ENCODE data around the gene EAF1.
A peak's percentile ranks its signal among the peaks of the same experiment; 100 is the strongest.

The EAF1 gene

DNA sequence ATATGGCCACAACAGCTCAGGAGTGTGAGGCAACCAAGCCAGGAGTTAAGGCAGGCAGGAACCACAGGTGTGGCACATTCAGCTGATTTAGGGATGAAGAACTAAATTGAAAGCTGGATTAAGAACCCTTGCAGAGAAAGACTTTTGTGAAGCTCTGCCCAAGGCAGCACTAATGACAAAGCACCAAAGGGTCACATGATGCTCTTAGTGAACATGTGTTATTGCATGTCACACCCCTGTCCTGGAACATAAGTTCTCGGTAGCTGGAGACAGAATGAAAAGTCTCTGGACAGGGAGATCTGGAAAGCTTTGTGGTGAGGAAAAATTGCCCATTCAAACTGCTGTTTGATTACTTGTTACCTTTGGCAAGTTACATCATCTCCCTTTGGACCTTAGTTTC, 3.2 kb downstream of the EAF1 start:
- H3K27ac Mint-ChIP-seq, result no peak overlapping the region
- peaks cover 41% of the 10 kb centered on the region for H3K36me3 Mint-ChIP-seq (ENCODE audit: low read depth)
- no peak for ATAC-seq
- DNase-seq, result no peak
- H3K27me3 Mint-ChIP-seq, result no peaks in the 10 kb centered on the region
- no peaks in the 10 kb centered on the region for H3K9me3 Mint-ChIP-seq
- peaks cover 39% of the 10 kb centered on the region for H3K4me1 Mint-ChIP-seq
- no peak overlapping the region for H3K4me3 Mint-ChIP-seq

DNA sequence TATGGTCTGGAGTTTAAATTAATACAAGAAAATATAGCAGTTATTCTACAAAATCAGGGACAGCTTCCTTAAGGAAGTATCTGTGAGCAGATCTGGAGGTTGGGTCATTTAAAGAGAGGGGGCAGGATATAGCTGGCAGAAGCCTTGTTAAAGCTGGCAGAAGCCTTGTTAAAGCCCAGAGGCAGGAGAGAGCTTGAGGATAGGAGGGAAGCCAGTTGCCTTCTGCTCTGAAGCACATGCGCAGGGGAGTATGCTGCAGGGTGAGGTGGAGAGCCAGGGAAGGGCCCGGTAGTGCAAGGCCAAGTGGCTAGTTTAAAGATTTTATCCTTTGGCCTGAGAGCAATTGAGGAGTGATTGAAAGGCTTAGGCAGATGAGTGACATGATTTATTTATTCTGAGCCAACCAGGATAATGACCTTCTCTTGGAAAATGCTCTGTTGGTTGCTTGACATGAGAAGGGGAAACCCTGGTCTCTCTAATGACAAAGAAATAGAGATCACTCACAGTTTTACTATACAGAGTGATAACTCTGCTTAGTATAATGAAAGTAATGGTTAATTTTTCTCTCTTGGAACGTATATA, 3.9 kb downstream of the EAF1 start:
- H3K36me3 Mint-ChIP-seq (ENCODE audit: low read depth), result peaks cover 43% of the 10 kb centered on the region

DNA sequence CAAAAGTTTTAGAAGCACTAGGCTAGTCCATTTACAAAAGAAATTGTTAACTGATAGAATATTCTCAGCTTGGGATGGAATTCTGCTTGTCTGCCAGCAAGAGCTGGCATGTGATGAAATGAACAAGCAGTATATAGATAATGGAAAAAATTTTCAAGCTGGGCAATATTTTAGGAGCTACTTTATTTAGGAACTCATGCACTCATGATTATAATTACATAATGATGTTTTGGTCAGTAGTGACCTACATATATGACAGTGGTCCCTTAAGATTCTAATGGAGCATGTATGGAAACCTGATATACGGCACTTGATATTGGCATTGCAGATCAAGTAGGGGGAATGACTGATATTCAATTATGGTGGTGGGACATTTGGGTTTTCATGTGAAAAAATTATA, 6.1 kb downstream of the EAF1 start:
- H3K4me1 Mint-ChIP-seq, result peaks cover 22% of the 10 kb centered on the region
- ATAC-seq, result no peak
- no peak overlapping the region for H3K27ac Mint-ChIP-seq
- H3K4me3 Mint-ChIP-seq, result no peak overlapping the region
- H3K27me3 Mint-ChIP-seq, result no peaks in the 10 kb centered on the region
- H3K36me3 Mint-ChIP-seq (ENCODE audit: low read depth), result peaks cover 55% of the 10 kb centered on the region
- no peak for DNase-seq
- H3K9me3 Mint-ChIP-seq, result no peaks in the 10 kb centered on the region

More for the DNA sequence above, 3.9 kb downstream of the EAF1 start:
- H3K9me3 Mint-ChIP-seq, result no peaks in the 10 kb centered on the region
- no peaks in the 10 kb centered on the region for H3K27me3 Mint-ChIP-seq
- ATAC-seq (no peak), DNase-seq (no peak)
- H3K4me3 Mint-ChIP-seq, result no peak overlapping the region
- no peak overlapping the region for H3K27ac Mint-ChIP-seq
- peaks cover 31% of the 10 kb centered on the region for H3K4me1 Mint-ChIP-seq

GRCh38 chr3:15434756-15435155, 7.4 kb downstream of the EAF1 start:
- peaks cover 63% of the 10 kb centered on the region for H3K36me3 Mint-ChIP-seq (ENCODE audit: low read depth)
- DNase-seq (no peak), ATAC-seq (no peak)
- peaks cover 20% of the 10 kb centered on the region for H3K4me1 Mint-ChIP-seq
- H3K9me3 Mint-ChIP-seq, result no peaks in the 10 kb centered on the region
- no peaks in the 10 kb centered on the region for H3K27me3 Mint-ChIP-seq
- no peak overlapping the region for H3K27ac Mint-ChIP-seq
- no peak overlapping the region for H3K4me3 Mint-ChIP-seq

GRCh38 chr3:15436246-15436645, 8.8 kb downstream of the EAF1 start:
- H3K4me3 Mint-ChIP-seq, result no peak overlapping the region
- DNase-seq (no peak), ATAC-seq (no peak)
- no peaks in the 10 kb centered on the region for H3K9me3 Mint-ChIP-seq
- H3K36me3 Mint-ChIP-seq (ENCODE audit: low read depth), result peaks cover 72% of the 10 kb centered on the region
- peaks cover 19% of the 10 kb centered on the region for H3K4me1 Mint-ChIP-seq
- no peaks in the 10 kb centered on the region for H3K27me3 Mint-ChIP-seq
- H3K27ac Mint-ChIP-seq, result no peak overlapping the region

DNA sequence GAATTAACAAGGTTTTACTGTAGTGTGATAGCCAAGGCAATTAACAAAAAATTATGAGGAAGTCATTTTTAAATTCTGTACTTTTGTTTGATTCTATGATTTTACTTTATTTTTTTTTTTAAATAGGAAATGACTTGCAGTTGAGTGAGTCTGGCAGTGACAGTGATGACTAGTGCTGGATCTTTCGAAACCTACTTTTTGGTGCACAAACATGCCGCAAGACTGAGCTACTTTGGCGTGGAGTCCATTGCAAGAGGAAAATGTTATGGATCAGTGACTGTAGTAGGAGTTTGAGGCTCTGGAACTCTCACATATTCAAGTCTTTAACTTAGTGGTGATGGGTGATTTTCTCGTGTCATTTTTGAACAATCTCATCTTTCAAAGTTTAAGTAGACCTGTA, 11.6 kb downstream of the EAF1 start:
- H3K27me3 Mint-ChIP-seq, result no peaks in the 10 kb centered on the region
- DNase-seq (no peak), ATAC-seq (no peak)
- H3K27ac Mint-ChIP-seq, result peak overlapping the region; percentile 36
- no peak overlapping the region for H3K4me3 Mint-ChIP-seq
- H3K4me1 Mint-ChIP-seq, result peaks cover 21% of the 10 kb centered on the region
- peaks cover 68% of the 10 kb centered on the region for H3K36me3 Mint-ChIP-seq (ENCODE audit: low read depth)
- H3K9me3 Mint-ChIP-seq, result no peaks in the 10 kb centered on the region

- DNase-seq (no peak), ATAC-seq (no peak)
- H3K4me3 Mint-ChIP-seq, result no peak overlapping the region
- H3K9me3 Mint-ChIP-seq, result no peaks in the 10 kb centered on the region
- peaks cover 21% of the 10 kb centered on the region for H3K4me1 Mint-ChIP-seq
- peaks cover 64% of the 10 kb centered on the region for H3K36me3 Mint-ChIP-seq (ENCODE audit: low read depth)
- no peaks in the 10 kb centered on the region for H3K27me3 Mint-ChIP-seq
- no peak overlapping the region for H3K27ac Mint-ChIP-seq
Observed at GRCh38 chr3:15439476-15439875, 12.1 kb downstream of the EAF1 start.

GRCh38 chr3:15440891-15441290, 13.5 kb downstream of the EAF1 start:
- Mint-ChIP-seq H3K27ac (peak overlapping the region; percentile 52), H3K27me3 (no peaks in the 10 kb centered on the region), H3K9me3 (no peaks in the 10 kb centered on the region), H3K36me3 (ENCODE audit: low read depth) (peaks cover 59% of the 10 kb centered on the region), H3K4me1 (peaks cover 21% of the 10 kb centered on the region), H3K4me3 (no peak overlapping the region)
- DNase-seq, result no peak
- ATAC-seq, result no peak

DNA sequence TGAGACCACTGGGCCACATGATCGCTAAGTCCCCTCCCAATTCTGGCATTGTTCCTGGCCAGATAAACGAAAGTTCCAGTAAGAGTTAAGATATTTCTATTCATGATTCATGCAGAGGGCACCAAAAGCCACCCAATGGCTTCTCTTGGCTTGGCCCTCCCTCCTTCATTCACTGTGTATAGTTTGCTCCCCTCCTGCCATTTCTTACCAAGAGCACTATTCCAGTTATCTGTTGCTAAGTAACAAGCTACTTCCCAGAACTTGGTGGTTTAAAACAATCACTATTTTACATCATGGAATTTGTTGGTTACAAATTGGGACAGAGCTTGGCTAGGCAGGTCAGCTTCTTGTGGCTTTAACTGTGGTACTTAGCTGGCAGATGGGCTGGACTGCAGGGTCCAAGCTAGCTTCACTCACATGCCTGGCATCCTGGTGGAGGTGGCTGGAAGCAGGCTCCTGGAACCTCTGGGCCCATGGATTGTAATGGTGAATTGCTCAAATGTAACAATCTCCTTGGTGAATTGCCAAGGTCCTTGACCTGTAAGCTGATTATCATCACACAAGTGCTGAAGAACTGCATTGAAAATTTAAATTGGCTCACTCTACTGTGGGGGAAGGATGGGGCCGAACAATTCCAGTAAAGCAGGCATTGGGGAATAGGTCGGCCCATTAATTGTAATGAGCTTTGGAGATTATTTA, 16.6 kb downstream of the EAF1 start:
- H3K4me1 Mint-ChIP-seq, result peaks cover 18% of the 10 kb centered on the region
- no peak overlapping the region for H3K4me3 Mint-ChIP-seq
- no peak overlapping the region for H3K27ac Mint-ChIP-seq
- H3K36me3 Mint-ChIP-seq (ENCODE audit: low read depth), result peaks cover 37% of the 10 kb centered on the region
- ATAC-seq (no peak), DNase-seq (no peak)
- no peaks in the 10 kb centered on the region for H3K27me3 Mint-ChIP-seq
- H3K9me3 Mint-ChIP-seq, result no peaks in the 10 kb centered on the region

DNA sequence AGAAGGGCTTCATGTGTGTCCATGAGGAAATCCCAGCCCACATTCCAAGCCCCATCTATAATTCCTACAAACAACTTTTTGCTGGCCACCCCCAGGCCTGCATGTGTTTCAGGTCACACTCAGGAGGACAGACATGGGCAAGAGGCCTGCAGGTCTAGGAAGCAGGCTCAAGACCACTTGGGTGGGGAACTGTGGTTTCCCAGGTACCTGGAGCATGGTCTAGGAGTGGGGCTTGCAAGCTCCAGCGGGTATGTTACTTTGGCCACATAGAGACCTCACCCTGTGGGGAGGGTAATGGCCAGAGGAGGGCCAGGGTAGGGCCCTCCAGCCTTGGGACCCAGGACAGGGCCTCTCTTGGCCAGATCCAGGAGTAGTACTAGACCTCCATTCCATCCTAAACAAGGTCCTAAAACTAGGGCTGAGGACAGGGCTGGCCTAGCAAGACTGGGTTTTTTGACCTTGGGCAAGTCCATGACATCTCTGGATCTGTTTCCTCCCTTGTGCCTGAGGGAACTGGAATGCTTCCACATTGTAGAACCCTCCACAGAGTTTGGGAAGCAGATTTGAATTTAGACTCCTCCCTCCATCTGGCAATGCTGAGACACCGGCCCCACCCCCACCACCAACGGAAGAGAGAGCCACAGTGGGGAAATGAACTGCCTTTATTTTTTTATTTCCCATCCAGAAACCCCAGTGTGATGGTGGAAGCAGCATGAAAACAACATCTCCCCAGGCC, 22.3 kb downstream of the EAF1 start:
- H3K9me3 Mint-ChIP-seq, result no peaks in the 10 kb centered on the region
- no peak overlapping the region for H3K27ac Mint-ChIP-seq
- H3K4me1 Mint-ChIP-seq, result no peaks in the 10 kb centered on the region
- no peak overlapping the region for H3K4me3 Mint-ChIP-seq
- DNase-seq (no peak), ATAC-seq (no peak)
- peaks cover 5% of the 10 kb centered on the region for H3K36me3 Mint-ChIP-seq (ENCODE audit: low read depth)
- H3K27me3 Mint-ChIP-seq, result no peaks in the 10 kb centered on the region

DNA sequence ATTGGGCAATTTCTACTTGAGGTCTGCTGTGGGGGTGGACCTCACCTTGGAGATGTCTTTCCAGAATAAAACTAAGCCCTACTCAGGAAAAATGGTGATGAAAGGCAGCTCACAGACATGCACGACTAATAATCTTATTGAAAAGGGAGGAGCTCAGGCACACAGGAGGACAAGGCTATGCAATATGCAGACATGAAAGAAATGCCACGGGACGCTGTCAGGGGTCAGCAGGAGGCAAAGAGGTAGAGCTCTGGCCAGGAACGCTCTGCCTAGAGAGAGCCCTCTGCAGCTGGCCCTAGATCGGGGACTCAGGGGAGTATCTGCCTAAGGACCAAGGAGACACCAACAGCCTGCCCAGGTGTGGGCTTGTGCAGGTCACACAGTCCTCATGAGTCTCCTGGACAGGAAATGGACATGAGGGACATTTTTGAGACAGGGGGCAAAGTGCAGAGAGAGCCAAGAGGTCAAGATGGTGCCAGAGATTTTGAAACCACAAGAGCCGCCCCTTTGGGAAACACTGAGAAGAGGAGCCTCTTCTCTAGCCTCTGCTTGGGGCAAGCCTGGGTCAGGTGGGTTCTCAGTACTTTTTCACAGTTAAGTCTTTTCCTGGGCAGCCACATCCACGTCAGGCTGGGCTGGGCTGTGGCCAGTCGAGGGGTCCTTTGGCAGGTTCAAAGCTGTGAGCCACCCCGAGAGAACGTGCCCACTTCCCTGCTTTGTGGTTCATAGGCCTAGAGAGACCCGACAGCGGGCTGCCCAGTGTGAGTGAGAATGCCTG, 23.2 kb downstream of the EAF1 start:
- no peak overlapping the region for H3K27ac Mint-ChIP-seq
- H3K4me3 Mint-ChIP-seq, result no peak overlapping the region
- DNase-seq, result no peak
- no peak for ATAC-seq
- peaks cover 5% of the 10 kb centered on the region for H3K36me3 Mint-ChIP-seq (ENCODE audit: low read depth)
- no peaks in the 10 kb centered on the region for H3K27me3 Mint-ChIP-seq
- H3K4me1 Mint-ChIP-seq, result no peaks in the 10 kb centered on the region
- no peaks in the 10 kb centered on the region for H3K9me3 Mint-ChIP-seq

DNA sequence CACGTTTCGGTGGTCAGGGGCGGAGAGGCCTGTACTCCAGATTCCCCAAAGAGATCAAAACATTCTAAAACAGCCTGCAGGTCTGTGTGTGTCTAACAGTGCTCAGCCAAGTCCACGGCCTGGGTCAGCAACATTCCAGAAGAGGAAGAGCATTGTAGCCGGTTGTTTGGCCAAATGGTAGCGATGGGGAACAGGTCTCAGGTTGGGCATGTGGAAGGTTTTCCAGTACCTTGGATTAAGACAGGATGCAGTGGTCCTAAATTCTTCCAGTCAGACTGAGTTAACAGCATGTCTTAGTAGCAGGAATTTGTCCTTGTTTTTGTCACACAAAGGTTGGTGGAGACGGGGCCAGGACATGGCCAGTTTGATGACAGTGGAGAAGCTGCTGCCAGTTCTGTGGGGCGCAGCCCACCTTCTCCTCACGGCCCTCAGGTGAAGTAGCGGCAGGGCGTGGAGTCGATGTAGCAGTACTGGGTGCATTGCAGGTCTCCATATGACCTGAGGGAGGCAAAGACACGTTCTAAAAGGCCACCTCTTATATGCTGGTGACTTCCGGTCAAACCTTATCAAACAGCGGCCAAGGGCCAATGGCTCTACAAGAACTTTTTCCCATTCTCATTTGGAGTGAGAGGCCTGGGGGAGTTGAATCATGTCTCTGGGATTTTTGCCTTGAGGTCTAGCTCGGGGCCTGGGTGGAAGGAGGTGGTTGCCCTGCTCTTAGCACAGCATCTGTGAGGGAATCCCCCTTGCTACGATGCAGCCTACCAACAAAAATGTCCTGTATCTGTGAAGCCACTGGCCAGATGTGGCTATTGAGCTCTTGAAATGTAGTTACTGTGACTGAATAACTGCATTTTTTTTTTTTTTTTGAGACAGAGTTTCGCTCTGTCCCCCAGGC, 24.1 kb downstream of the EAF1 start:
- no peak for DNase-seq
- H3K36me3 Mint-ChIP-seq (ENCODE audit: low read depth), result peaks cover 4% of the 10 kb centered on the region
- no peaks in the 10 kb centered on the region for H3K4me1 Mint-ChIP-seq
- H3K27ac Mint-ChIP-seq, result no peak overlapping the region
- H3K4me3 Mint-ChIP-seq, result no peak overlapping the region
- H3K9me3 Mint-ChIP-seq, result no peaks in the 10 kb centered on the region
- ATAC-seq, result no peak
- no peaks in the 10 kb centered on the region for H3K27me3 Mint-ChIP-seq

GRCh38 chr3:15452156-15452555, 24.8 kb downstream of the EAF1 start:
- no peaks in the 10 kb centered on the region for H3K27me3 Mint-ChIP-seq
- H3K4me3 Mint-ChIP-seq, result no peak overlapping the region
- H3K9me3 Mint-ChIP-seq, result no peaks in the 10 kb centered on the region
- H3K36me3 Mint-ChIP-seq (ENCODE audit: low read depth), result no peaks in the 10 kb centered on the region
- H3K4me1 Mint-ChIP-seq, result no peaks in the 10 kb centered on the region
- H3K27ac Mint-ChIP-seq, result no peak overlapping the region
- DNase-seq, result no peak
- ATAC-seq, result no peak

DNA sequence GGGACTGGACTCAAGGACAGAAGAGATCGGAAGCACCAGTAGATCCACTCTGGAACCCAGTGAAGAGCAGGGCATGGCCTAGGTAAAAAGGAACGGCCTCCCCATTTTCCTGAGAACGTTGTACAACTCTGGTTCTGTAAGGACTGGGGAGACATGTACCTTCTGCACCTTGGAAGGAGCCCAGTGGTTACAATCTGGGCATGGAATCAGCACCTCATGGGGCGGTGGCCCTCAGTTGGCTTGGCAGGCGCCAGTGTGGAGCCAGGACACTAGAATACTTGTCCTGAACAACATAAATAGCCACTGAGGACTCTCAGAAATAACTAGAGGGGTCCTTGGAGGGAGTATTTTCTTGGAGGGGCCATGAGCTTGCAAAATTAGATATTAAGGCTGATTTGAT, 25.6 kb downstream of the EAF1 start:
- Mint-ChIP-seq H3K9me3 (no peaks in the 10 kb centered on the region), H3K4me3 (no peak overlapping the region), H3K36me3 (ENCODE audit: low read depth) (no peaks in the 10 kb centered on the region), H3K27me3 (no peaks in the 10 kb centered on the region), H3K4me1 (no peaks in the 10 kb centered on the region), H3K27ac (no peak overlapping the region)
- DNase-seq (no peak), ATAC-seq (no peak)
